Measurements from ENCODE around the gene NRGN.
A peak's percentile ranks its signal among the peaks of the same experiment; 100 is the strongest.

Gene NRGN

GRCh38 chr11:124756753-124757227 lies 17.0 kb downstream of the NRGN start:
- Histone ChIP-seq H3K4me3 (no peak overlapping the region), H3K4me1 (peaks cover 4% of the 10 kb centered on the region; the same call in 1 of the 2 replicates), H3K27me3 (ENCODE audit: low read depth) (no peaks in the 10 kb centered on the region), H3K9me3 (no peaks in the 10 kb centered on the region), H3K36me3 (replicated peaks) (no peaks in the 10 kb centered on the region)
- in situ Hi-C loops (cut with MboI; ENCODE audit: low sequenced_read_pairs), result no loop called here
- no peak for DNase-seq (ENCODE audit: low spot score in 2 of 2)

GRCh38 chr11:124757320-124757719 lies 17.6 kb downstream of the NRGN start:
- Histone ChIP-seq H3K36me3 (replicated peaks) (no peaks in the 10 kb centered on the region), H3K4me1 (peaks cover 7% of the 10 kb centered on the region; the same call in 1 of the 2 replicates), H3K27me3 (ENCODE audit: low read depth) (no peaks in the 10 kb centered on the region), H3K9me3 (no peaks in the 10 kb centered on the region), H3K4me3 (no peak overlapping the region)
- DNase-seq (ENCODE audit: low spot score in 2 of 2), result no peak
- in situ Hi-C loops (cut with MboI; ENCODE audit: low sequenced_read_pairs), result no loop called here

GRCh38 chr11:124758355-124759265 lies 18.9 kb downstream of the NRGN start:
- Histone ChIP-seq H3K27me3 (ENCODE audit: low read depth) (no peaks in the 10 kb centered on the region), H3K4me1 (peaks cover 7% of the 10 kb centered on the region; the same call in 1 of the 2 replicates), H3K36me3 (replicated peaks) (no peaks in the 10 kb centered on the region), H3K4me3 (no peak overlapping the region; the same call in 1 of the 2 replicates), H3K9me3 (no peaks in the 10 kb centered on the region)
- DNase-seq (ENCODE audit: low spot score in 2 of 2), result peak; percentile 66 to 90
- in situ Hi-C loops (cut with MboI; ENCODE audit: low sequenced_read_pairs), result no loop called here

GRCh38 chr11:124759266-124760204 lies 19.8 kb downstream of the NRGN start:
- no peak overlapping the region for H3K4me3 ChIP-seq
- in situ Hi-C loops (cut with MboI; ENCODE audit: low sequenced_read_pairs), result loop anchor here (5.0 to 10.0 kb wide), 2 partner anchors 75 to 87 kb away; partner anchors contain the start of genes SIAE and SPA17
- no peaks in the 10 kb centered on the region for H3K27me3 ChIP-seq (ENCODE audit: low read depth)
- no peak for DNase-seq (ENCODE audit: low spot score in 2 of 2)
- H3K9me3 ChIP-seq, result no peaks in the 10 kb centered on the region
- no peaks in the 10 kb centered on the region for H3K36me3 ChIP-seq (replicated peaks)
- peaks cover 7% of the 10 kb centered on the region; the same call in 1 of the 2 replicates for H3K4me1 ChIP-seq

GRCh38 chr11:124760205-124760652 lies 20.5 kb downstream of the NRGN start:
- in situ Hi-C loops (cut with MboI; ENCODE audit: low sequenced_read_pairs), result loop anchor here (5.0 to 10.0 kb wide), 2 partner anchors 75 to 88 kb away; partner anchors contain the start of genes SIAE and SPA17
- Histone ChIP-seq H3K4me3 (no peak overlapping the region), H3K27me3 (ENCODE audit: low read depth) (no peaks in the 10 kb centered on the region), H3K4me1 (peaks cover 7% of the 10 kb centered on the region; the same call in 1 of the 2 replicates), H3K9me3 (no peaks in the 10 kb centered on the region), H3K36me3 (replicated peaks) (0 out of 2 replicates have a peak, but pooled peaks cover 4% of the 10 kb centered on the region)
- no peak for DNase-seq (ENCODE audit: low spot score in 2 of 2)

GRCh38 chr11:124760806-124761205 lies 21.1 kb downstream of the NRGN start:
- no peaks in the 10 kb centered on the region for H3K9me3 ChIP-seq
- no peaks in the 10 kb centered on the region for H3K27me3 ChIP-seq (ENCODE audit: low read depth)
- no peak for DNase-seq (ENCODE audit: low spot score in 2 of 2)
- in situ Hi-C loops (cut with MboI; ENCODE audit: low sequenced_read_pairs), result loop anchor here (5.0 to 10.0 kb wide), 2 partner anchors 74 to 89 kb away; partner anchors contain the start of genes SIAE and SPA17
- peaks cover 7% of the 10 kb centered on the region; the same call in 1 of the 2 replicates for H3K4me1 ChIP-seq
- 0 out of 2 replicates have a peak, but pooled peaks cover 6% of the 10 kb centered on the region for H3K36me3 ChIP-seq (replicated peaks)
- no peak overlapping the region for H3K4me3 ChIP-seq

GRCh38 chr11:124761301-124762104 lies 21.8 kb downstream of the NRGN start:
- peaks cover 6% of the 10 kb centered on the region; the same call in 1 of the 2 replicates for H3K36me3 ChIP-seq (replicated peaks)
- DNase-seq (ENCODE audit: low spot score in 2 of 2), result no peak
- H3K4me3 ChIP-seq, result peak overlapping the region; percentile 53
- in situ Hi-C loops (cut with MboI; ENCODE audit: low sequenced_read_pairs), result loop anchor here (5.0 to 10.0 kb wide), 2 partner anchors 73 to 89 kb away; partner anchors contain the start of genes SIAE and SPA17
- peaks cover 7% of the 10 kb centered on the region; the same call in 1 of the 2 replicates for H3K4me1 ChIP-seq
- no peaks in the 10 kb centered on the region for H3K9me3 ChIP-seq
- no peaks in the 10 kb centered on the region for H3K27me3 ChIP-seq (ENCODE audit: low read depth)

GRCh38 chr11:124762105-124762623 lies 22.4 kb downstream of the NRGN start, which contains the start of gene ESAM:
ESAM (minus strand) TSS chr11:124762290; CDS start chr11:124762154, 136 bp downstream.
- Histone ChIP-seq H3K36me3 (replicated peaks) (peaks cover 6% of the 10 kb centered on the region; the same call in 1 of the 2 replicates), H3K4me3 (peak within 1 kb of the TSS; percentile 53), H3K4me1 (peaks cover 7% of the 10 kb centered on the region; the same call in 1 of the 2 replicates), H3K27me3 (ENCODE audit: low read depth) (no peaks in the 10 kb centered on the region), H3K9me3 (no peaks in the 10 kb centered on the region)
- peak; percentile 11 to 81 for DNase-seq (ENCODE audit: low spot score in 2 of 2)
- in situ Hi-C loops (cut with MboI; ENCODE audit: low sequenced_read_pairs), result loop anchor here (5.0 to 10.0 kb wide), 2 partner anchors 73 to 90 kb away; partner anchors contain the start of genes SIAE and SPA17

- Histone ChIP-seq H3K9me3 (no peaks in the 10 kb centered on the region), H3K36me3 (replicated peaks) (peaks cover 6% of the 10 kb centered on the region), H3K4me3 (peak overlapping the region; percentile 53), H3K27me3 (ENCODE audit: low read depth) (no peaks in the 10 kb centered on the region), H3K4me1 (peaks cover 7% of the 10 kb centered on the region; the same call in 1 of the 2 replicates)
- in situ Hi-C loops (cut with MboI; ENCODE audit: low sequenced_read_pairs), result loop anchor here (5.0 to 10.0 kb wide), 2 partner anchors 72 to 90 kb away; partner anchors contain the start of genes SIAE and SPA17
- DNase-seq (ENCODE audit: low spot score in 2 of 2), result peak; percentile 14 to 69
Measured at GRCh38 chr11:124762624-124763155, 22.9 kb downstream of the NRGN start.

GRCh38 chr11:124763156-124763947 lies 23.6 kb downstream of the NRGN start:
- Histone ChIP-seq H3K27me3 (ENCODE audit: low read depth) (no peaks in the 10 kb centered on the region), H3K9me3 (no peaks in the 10 kb centered on the region), H3K4me1 (peaks cover 7% of the 10 kb centered on the region; the same call in 1 of the 2 replicates), H3K36me3 (replicated peaks) (peaks cover 10% of the 10 kb centered on the region), H3K4me3 (peak overlapping the region; percentile 53)
- peak; percentile 80 to 95 for DNase-seq (ENCODE audit: low spot score in 2 of 2)
- in situ Hi-C loops (cut with MboI; ENCODE audit: low sequenced_read_pairs), result loop anchor here (5.0 to 10.0 kb wide), 2 partner anchors 71 to 91 kb away; partner anchors contain the start of genes SIAE and SPA17

- H3K4me1 ChIP-seq, result 0 out of 2 replicates have a peak, but pooled peaks cover 4% of the 10 kb centered on the region
- H3K36me3 ChIP-seq (replicated peaks), result peaks cover 10% of the 10 kb centered on the region
- no peak for DNase-seq (ENCODE audit: low spot score in 2 of 2)
- H3K9me3 ChIP-seq, result no peaks in the 10 kb centered on the region
- in situ Hi-C loops (cut with MboI; ENCODE audit: low sequenced_read_pairs), result loop anchor here (10.0 kb wide), 1 partner anchor 69 kb away; no protein-coding TSS in a partner anchor
- H3K27me3 ChIP-seq (ENCODE audit: low read depth), result no peaks in the 10 kb centered on the region
- H3K4me3 ChIP-seq, result no peak overlapping the region
Measured at GRCh38 chr11:124766156-124766555, 26.4 kb downstream of the NRGN start.

Data from HAP-1 (cell line).